Panc1 (cell line): ENCODE measurements around the gene TRPM7.

Experiments
- POLR2AphosphoS5 ChIP-seq: IDR thresholded peaks from 2 replicates; pipeline ENCODE4 v1.6.1; 2012; ENCODE audit warnings: mild to moderate bottlenecking, low read depth, low read length, moderate library complexity
- TF ChIP-seq, protein P1 (sequence below): fragments of 450-650 bp; IDR thresholded peaks from 2 replicates; pipeline ENCODE4 v1.5.1; 2017; ENCODE audit warnings: mild to moderate bottlenecking

GRCh38 chr15:50576166-50576565 is 110.4 kb downstream of the TRPM7 start:
- TF ChIP-seq, protein P1, sequence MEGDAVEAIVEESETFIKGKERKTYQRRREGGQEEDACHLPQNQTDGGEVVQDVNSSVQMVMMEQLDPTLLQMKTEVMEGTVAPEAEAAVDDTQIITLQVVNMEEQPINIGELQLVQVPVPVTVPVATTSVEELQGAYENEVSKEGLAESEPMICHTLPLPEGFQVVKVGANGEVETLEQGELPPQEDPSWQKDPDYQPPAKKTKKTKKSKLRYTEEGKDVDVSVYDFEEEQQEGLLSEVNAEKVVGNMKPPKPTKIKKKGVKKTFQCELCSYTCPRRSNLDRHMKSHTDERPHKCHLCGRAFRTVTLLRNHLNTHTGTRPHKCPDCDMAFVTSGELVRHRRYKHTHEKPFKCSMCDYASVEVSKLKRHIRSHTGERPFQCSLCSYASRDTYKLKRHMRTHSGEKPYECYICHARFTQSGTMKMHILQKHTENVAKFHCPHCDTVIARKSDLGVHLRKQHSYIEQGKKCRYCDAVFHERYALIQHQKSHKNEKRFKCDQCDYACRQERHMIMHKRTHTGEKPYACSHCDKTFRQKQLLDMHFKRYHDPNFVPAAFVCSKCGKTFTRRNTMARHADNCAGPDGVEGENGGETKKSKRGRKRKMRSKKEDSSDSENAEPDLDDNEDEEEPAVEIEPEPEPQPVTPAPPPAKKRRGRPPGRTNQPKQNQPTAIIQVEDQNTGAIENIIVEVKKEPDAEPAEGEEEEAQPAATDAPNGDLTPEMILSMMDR, result no peak
- no peak for TF ChIP-seq POLR2AphosphoS5
